Keratinocyte (primary cell): ENCODE results near the gene ASRGL1.

Experiments used
- CTCF ChIP-seq, 3 experiments: IDR thresholded peaks in 1 of 3; conservative IDR thresholded peaks in 1 of 3; optimal IDR thresholded peaks in 1 of 3; 2 replicates in 2 of 3; 3 replicates in 1 of 3; pipeline versions ENCODE3 to v1.5.1; 2011; ENCODE audit warnings: low read length in 3 of 3, mild to moderate bottlenecking in 3 of 3, moderate library complexity in 2 of 3, control low read depth in 1 of 3, inconsistent platforms in 1 of 3; ENCODE audit not compliant: insufficient read depth in 2 of 3; ENCODE audit errors: extremely low read depth in 1 of 3
- EZH2 ChIP-seq: IDR thresholded peaks from one replicate; pipeline ENCODE4 v1.6.1; 2012; ENCODE audit warnings: inconsistent platforms, mild to moderate bottlenecking, low read length, moderate library complexity

GRCh38 chr11:62359475-62359874, 22.2 kb downstream of the ASRGL1 start:
- TF ChIP-seq CTCF (optimal IDR thresholded peaks at IDR 0.05 in 1 of 3, IDR thresholded peaks at IDR 0.05 in 1 of 3, conservative IDR thresholded peaks at IDR 0.05 in 1 of 3; ENCODE audit: extremely low read depth in 1 of 3, insufficient read depth in 2 of 3, low read length in 3 of 3) (no peak), EZH2 (no peak)
